ENCODE results near the gene EVPL. TPM values are rescaled to one million over a fixed set of nuclear protein-coding genes. Genes with fewer than 3 reads are reported as not detected.

The EVPL gene
- total and polyA plus RNA-seq, 2 of the 13 experiments (the other 11 are each of a cell fraction or from before 2014, with no cell fraction given), result 2.1 to 8.2 TPM

- TF ChIP-seq MEF2D (CRISPR knock-in tag; IDR thresholded peaks at IDR 0.05) (peak; percentile 87), ZNF317 (CRISPR knock-in tag; IDR thresholded peaks at IDR 0.05) (no peak), NFIC (IDR thresholded peaks at IDR 0.05; ENCODE audit: low read length) (0 out of 2 replicates have a peak, but pooled peaks have one; percentile 51), ZNF260 (CRISPR knock-in tag; IDR thresholded peaks at IDR 0.05; ENCODE audit: borderline replicate concordance, low read depth) (0 out of 2 replicates have a peak, but pooled peaks have one; percentile 41), ZKSCAN5 (CRISPR knock-in tag; IDR thresholded peaks at IDR 0.05) (peak; percentile 56), EHMT2 (IDR thresholded peaks at IDR 0.05; ENCODE audit: borderline replicate concordance, low read depth, low read length) (no peak), ZNF124 (CRISPR knock-in tag; IDR thresholded peaks at IDR 0.05) (peak; percentile 87; the same call in 1 of the 2 replicates), ZXDC (CRISPR knock-in tag; IDR thresholded peaks at IDR 0.05) (no peak; the same call in 1 of the 2 replicates), NAIF1 (CRISPR knock-in tag; IDR thresholded peaks at IDR 0.05; ENCODE audit: borderline replicate concordance) (peak; percentile 44; the same call in 1 of the 2 replicates), ZFP90 (CRISPR knock-in tag; IDR thresholded peaks at IDR 0.05; ENCODE audit: borderline replicate concordance) (peak; percentile 85; the same call in 1 of the 2 replicates), RAD21 (CRISPR knock-in tag; IDR thresholded peaks at IDR 0.05) (no peak), RFX5 (IDR thresholded peaks at IDR 0.05; ENCODE audit: low read depth, low read length) (peak; percentile 57; the same call in 1 of the 2 replicates), MATR3 (CRISPR knock-in tag; IDR thresholded peaks at IDR 0.05) (no peak), HMGXB3 (CRISPR knock-in tag; IDR thresholded peaks at IDR 0.05; ENCODE audit: borderline replicate concordance) (peak; percentile 52; the same call in 1 of the 2 replicates), TRIM24 (CRISPR knock-in tag; IDR thresholded peaks at IDR 0.05) (no peak), RORA (CRISPR knock-in tag; IDR thresholded peaks at IDR 0.05) (no peak), ZNF564 (CRISPR knock-in tag; IDR thresholded peaks at IDR 0.05) (peak; percentile 63; the same call in 1 of the 2 replicates), ZNF891 (CRISPR knock-in tag; IDR thresholded peaks at IDR 0.05) (no peak)
Observed at GRCh38 chr17:75996665-75997590, 30.2 kb downstream of the EVPL start (continued).

Data from HepG2 (cell line).